PFSK-1 (cell line): ENCODE measurements around the gene DAPL1.

Experiments
- SIN3A ChIP-seq: IDR thresholded peaks from 2 replicates; pipeline ENCODE4 v1.6.1; 2012; ENCODE audit warnings: mild to moderate bottlenecking, low read length, moderate library complexity, borderline replicate concordance; ENCODE audit not compliant: insufficient read depth
- TAF1 ChIP-seq: IDR thresholded peaks from 2 replicates; pipeline ENCODE4 v1.6.1; 2012; ENCODE audit warnings: low read length, control low read depth, borderline replicate concordance; ENCODE audit not compliant: insufficient read depth

DNA sequence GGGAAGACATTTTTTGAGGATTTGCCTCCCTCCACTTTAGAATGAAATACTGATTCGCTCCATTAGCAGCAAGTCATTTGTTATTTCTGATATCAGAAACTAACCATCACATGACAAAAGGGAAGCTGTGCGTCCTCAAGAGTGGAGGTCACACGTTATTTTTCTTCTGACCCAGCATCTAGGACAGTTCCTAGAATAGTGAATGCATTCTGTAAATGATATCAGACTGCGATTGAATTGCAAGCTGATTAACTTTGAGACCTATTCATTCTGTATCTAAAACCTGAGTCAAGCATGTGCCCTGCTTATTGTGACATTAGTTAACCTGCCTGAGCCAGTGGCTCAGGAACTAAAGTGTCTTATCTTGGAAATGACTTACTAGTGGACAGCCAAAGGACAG lies 10.1 kb downstream of the DAPL1 start:
- TF ChIP-seq TAF1: no peak
- TF ChIP-seq SIN3A: no peak
